ENCODE results near the gene TMIGD1. TPM values are rescaled to one million over a fixed set of nuclear protein-coding genes. Genes with fewer than 3 reads are reported as not detected.

Gene TMIGD1
- total RNA-seq, 1 experiment from 2014 or later: not detected

DNA sequence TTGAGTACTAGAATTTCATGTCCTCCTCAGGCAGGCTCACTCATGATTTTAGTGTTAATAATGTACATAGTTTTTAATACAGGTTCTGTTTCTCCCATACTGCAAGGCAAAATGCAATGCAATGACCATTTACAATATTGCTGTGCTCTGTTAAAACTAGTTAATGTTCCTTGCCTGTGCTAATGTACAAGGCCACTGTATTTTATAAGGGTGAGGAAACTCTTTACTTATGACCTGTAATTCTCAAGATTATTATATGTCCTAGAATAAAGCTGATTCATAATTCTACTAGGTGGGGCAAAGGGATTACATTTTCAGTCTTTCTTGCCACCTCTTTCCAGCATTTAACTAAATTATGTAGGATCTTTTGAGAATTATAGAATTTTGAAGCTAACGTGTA lies 19.4 kb downstream of the TMIGD1 start:
- H3K4me2 ChIP-seq (ENCODE audit: insufficient read depth, insufficient read length, low read length): no peak overlapping the region
- no peak overlapping the region for H3K23ac ChIP-seq (ENCODE audit: insufficient read length, low read depth, low read length)
- H3K27me3 ChIP-seq (ENCODE audit: insufficient read depth, low read length): no peaks in the 10 kb centered on the region
- H3K4me3 Mint-ChIP-seq: no peak overlapping the region
- H3K4me1 ChIP-seq (ENCODE audit: insufficient read depth, low read length): no peaks in the 10 kb centered on the region
- H3K27ac ChIP-seq (ENCODE audit: insufficient read length, low read depth, low read length): no peak overlapping the region
- H3K18ac ChIP-seq (ENCODE audit: insufficient read length, low read depth, low read length): no peak overlapping the region
- no peak overlapping the region for H2BK12ac ChIP-seq (ENCODE audit: insufficient read length, low read depth, low read length)
- H4K91ac ChIP-seq (ENCODE audit: insufficient read length, low read depth, low read length): no peak overlapping the region
- H2AFZ ChIP-seq (ENCODE audit: low read length): no peak overlapping the region
- no peaks in the 10 kb centered on the region for H3K79me1 ChIP-seq (ENCODE audit: insufficient read depth, low read depth, low read length, poor library complexity, severe bottlenecking)
- no peak overlapping the region for H2BK15ac ChIP-seq (ENCODE audit: low read depth, low read length)
- no peaks in the 10 kb centered on the region for H3K23me2 ChIP-seq (ENCODE audit: insufficient read length, low read depth, low read length, poor library complexity, severe bottlenecking)
- no peaks in the 10 kb centered on the region for H3K9me3 Mint-ChIP-seq
- peaks cover 7% of the 10 kb centered on the region; the same call in 1 of the 2 replicates for H3K27me3 Mint-ChIP-seq (ENCODE audit: low read depth)
- H2BK120ac ChIP-seq (ENCODE audit: low read depth, low read length, poor library complexity, severe bottlenecking): no peak overlapping the region
- no CpG with 5 or more reads among the region's 1 CpG for WGBS (ENCODE audit: extremely low coverage, insufficient read length, low lambda C conversion rate)
- H3K27ac Mint-ChIP-seq: no peak overlapping the region
- H3K4me1 Mint-ChIP-seq: no peaks in the 10 kb centered on the region
- no peak overlapping the region for H3K14ac ChIP-seq (ENCODE audit: insufficient read depth, low read length)
- TF ChIP-seq, protein P1, sequence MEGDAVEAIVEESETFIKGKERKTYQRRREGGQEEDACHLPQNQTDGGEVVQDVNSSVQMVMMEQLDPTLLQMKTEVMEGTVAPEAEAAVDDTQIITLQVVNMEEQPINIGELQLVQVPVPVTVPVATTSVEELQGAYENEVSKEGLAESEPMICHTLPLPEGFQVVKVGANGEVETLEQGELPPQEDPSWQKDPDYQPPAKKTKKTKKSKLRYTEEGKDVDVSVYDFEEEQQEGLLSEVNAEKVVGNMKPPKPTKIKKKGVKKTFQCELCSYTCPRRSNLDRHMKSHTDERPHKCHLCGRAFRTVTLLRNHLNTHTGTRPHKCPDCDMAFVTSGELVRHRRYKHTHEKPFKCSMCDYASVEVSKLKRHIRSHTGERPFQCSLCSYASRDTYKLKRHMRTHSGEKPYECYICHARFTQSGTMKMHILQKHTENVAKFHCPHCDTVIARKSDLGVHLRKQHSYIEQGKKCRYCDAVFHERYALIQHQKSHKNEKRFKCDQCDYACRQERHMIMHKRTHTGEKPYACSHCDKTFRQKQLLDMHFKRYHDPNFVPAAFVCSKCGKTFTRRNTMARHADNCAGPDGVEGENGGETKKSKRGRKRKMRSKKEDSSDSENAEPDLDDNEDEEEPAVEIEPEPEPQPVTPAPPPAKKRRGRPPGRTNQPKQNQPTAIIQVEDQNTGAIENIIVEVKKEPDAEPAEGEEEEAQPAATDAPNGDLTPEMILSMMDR (conservative IDR thresholded peaks at IDR 0.05): no peak
- no peaks in the 10 kb centered on the region for H4K20me1 ChIP-seq (ENCODE audit: control insufficient read depth, insufficient read depth, insufficient read length)
- H3K56ac ChIP-seq (ENCODE audit: insufficient read length, low read depth, low read length): no peak overlapping the region
- H4K5ac ChIP-seq (ENCODE audit: insufficient read length, low read depth, low read length): no peak overlapping the region
- no peak overlapping the region for H2BK5ac ChIP-seq (ENCODE audit: insufficient read length, low read length)
- DNase-seq: no peak
- H2AK5ac ChIP-seq (ENCODE audit: insufficient read length, low read length): no peak overlapping the region
- no peaks in the 10 kb centered on the region for H3K36me3 Mint-ChIP-seq (ENCODE audit: insufficient read depth in 1 of 3, low read depth in 3 of 3)
- H3K9me3 ChIP-seq (ENCODE audit: control insufficient read depth, low read depth, low read length): no peaks in the 10 kb centered on the region
- H3K4ac ChIP-seq (ENCODE audit: low read depth, low read length): no peak overlapping the region
- H3T11ph ChIP-seq (ENCODE audit: low read length): no peak overlapping the region
- no peaks in the 10 kb centered on the region for H3K79me2 ChIP-seq (ENCODE audit: insufficient read depth, low read length)
- no peak overlapping the region for H3K9ac ChIP-seq (ENCODE audit: extremely low read depth, insufficient read length, low read length)
- no peak overlapping the region for H4K8ac ChIP-seq (replicated peaks; ENCODE audit: insufficient read length, low read depth, low read length)
- H2BK20ac ChIP-seq (ENCODE audit: low read depth, low read length, poor library complexity, severe bottlenecking): no peak overlapping the region
